Activated CD8-positive, alpha-beta T cell treated with anti-CD3 and anti-CD28 coated beads, Interleukin-2, amount 10 ng/mL, durations not matched to agents 7 days and 5 days (primary cell): Measurements from ENCODE around the gene MS4A6A. TPM values are rescaled to one million over a fixed set of nuclear protein-coding genes. Genes with fewer than 3 reads are reported as not detected.

Experiments
- ATAC-seq: fragments of 150-1000 bp; cut with Tn5 transposase; one replicate; pipeline ENCODE4 v1.10.0; 2021; ENCODE audit warnings: moderate library complexity
- CTCF ChIA-PET: fragments of 350-600 bp; sonication (Branson Sonifier 250); formaldehyde crosslinking; loops from one replicate; lab custom pipeline; 2021; ENCODE audit warnings: antibody characterized with exemption; lab: Charles Lee
- POLR2A ChIA-PET: fragments of 350-600 bp; sonication (Branson Sonifier 250); formaldehyde crosslinking; loops from one replicate; lab custom pipeline; 2021; ENCODE audit warnings: antibody characterized with exemption; lab: Charles Lee
- DNase-seq: peaks from one replicate; pipeline ENCODE4 v3.0.0-alpha.2; 2020
- H3K27ac Mint-ChIP-seq: one replicate; pipeline ENCODE4 v1.8.0; 2021; ENCODE audit warnings: mild to moderate bottlenecking, mixed read lengths
- H3K27me3 Mint-ChIP-seq: one replicate; pipeline ENCODE4 v1.8.0; 2021; ENCODE audit warnings: low read depth, mixed read lengths
- H3K36me3 Mint-ChIP-seq: one replicate; pipeline ENCODE4 v1.8.0; 2021; ENCODE audit warnings: low read depth, mixed read lengths
- H3K4me1 Mint-ChIP-seq: one replicate; pipeline ENCODE4 v1.8.0; 2021; ENCODE audit warnings: low read depth, mixed read lengths
- H3K4me3 Mint-ChIP-seq: one replicate; pipeline ENCODE4 v1.8.0; 2021; ENCODE audit warnings: mild to moderate bottlenecking, mixed read lengths
- H3K9me3 Mint-ChIP-seq: one replicate; pipeline ENCODE4 v1.8.0; 2022; ENCODE audit warnings: mixed read lengths; ENCODE audit not compliant: insufficient read depth
- total RNA-seq, 2 experiments: library from RNA; stranded (reverse); gene quantifications; one replicate each; pipeline ENCODE4 v1.2.3, GENCODE V29; 2021

MS4A6A gene
- total RNA-seq, 2 experiments from 2014 or later: not detected

DNA sequence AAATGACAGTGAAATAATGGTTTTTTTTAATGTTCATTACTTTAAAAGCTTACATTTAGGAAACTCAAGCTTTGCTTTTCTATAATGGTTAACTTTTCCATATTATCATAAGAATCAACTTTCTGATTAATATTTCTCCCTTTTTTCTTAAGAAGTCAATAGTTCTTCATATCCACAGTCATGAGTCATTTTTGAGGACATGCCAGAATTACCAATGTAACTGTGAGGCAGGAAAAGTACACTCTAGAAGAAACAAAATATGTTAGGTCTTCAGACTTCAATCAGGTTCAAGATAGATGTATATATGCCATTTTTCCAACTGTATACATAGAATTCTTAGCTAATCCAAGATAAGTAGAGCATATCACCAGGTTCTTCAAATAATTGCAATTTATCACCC lies 10.9 kb downstream of the MS4A6A start:
- no peaks in the 10 kb centered on the region for H3K36me3 Mint-ChIP-seq
- no peak overlapping the region for H3K27ac Mint-ChIP-seq
- H3K4me3 Mint-ChIP-seq: no peak overlapping the region
- H3K4me1 Mint-ChIP-seq: peaks cover 5% of the 10 kb centered on the region
- CTCF ChIA-PET: no interaction called here
- H3K9me3 Mint-ChIP-seq: peaks cover 3% of the 10 kb centered on the region
- POLR2A ChIA-PET: no interaction called here
- H3K27me3 Mint-ChIP-seq: peaks cover 4% of the 10 kb centered on the region
- ATAC-seq (no peak), DNase-seq (no peak)

DNA sequence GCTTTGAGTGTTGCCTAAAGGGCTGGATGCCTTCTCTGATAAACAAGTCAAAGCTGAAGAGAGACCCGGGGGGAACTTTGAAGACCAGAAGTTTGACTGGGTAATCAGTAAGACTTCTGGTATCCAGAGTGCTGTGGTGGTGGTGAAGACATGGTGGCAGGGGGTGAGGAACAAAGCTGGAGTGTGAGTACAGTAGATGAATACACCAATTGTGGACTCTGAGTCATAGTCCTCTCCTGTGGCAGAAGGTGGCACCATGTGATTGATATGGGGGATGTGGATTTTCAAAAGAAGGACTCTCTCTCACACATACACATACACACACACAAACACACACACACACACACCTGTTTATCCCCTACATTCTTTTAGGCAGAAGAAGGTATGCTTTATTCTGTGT lies 12.3 kb downstream of the MS4A6A start:
- H3K27ac Mint-ChIP-seq: no peak overlapping the region
- H3K9me3 Mint-ChIP-seq: peaks cover 3% of the 10 kb centered on the region
- ChIA-PET POLR2A (no interaction called here), CTCF (interaction anchor here (0.7 kb wide), 1 partner anchor 81 kb away, joined by 3 read pairs; no protein-coding TSS in a partner anchor)
- H3K4me3 Mint-ChIP-seq: no peak overlapping the region
- ATAC-seq (no peak), DNase-seq (no peak)
- no peaks in the 10 kb centered on the region for H3K36me3 Mint-ChIP-seq
- H3K4me1 Mint-ChIP-seq: no peaks in the 10 kb centered on the region
- peaks cover 4% of the 10 kb centered on the region for H3K27me3 Mint-ChIP-seq

DNA sequence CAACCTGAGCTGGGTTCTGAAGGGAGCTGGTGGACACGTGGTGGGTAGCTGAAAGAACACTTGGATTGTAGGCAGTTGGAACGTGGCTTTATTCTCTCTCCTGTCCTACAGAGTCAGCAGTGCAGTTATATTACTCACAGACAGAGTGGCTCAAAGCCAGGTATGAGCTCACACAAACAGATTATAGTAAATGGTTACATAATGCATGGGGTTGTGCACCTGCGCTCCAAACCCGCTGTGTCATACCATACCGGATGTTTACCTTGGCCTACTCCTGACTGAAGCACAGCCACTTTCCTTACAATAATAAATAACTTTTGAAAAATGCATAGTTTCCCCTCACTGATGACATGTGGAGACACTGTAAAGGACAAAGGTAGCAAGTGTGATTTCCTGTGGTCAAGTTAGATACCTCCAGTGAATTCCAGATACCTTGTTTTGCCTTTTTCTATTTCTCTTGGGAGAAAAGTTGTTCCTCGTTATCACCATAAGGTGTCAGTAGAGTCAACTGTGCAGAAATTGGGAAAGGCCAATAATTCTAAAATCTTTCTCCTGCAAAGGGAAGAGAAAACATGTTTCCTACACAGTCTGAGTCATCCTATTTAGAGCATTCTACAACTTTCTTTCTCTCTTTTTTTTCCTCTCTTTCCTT lies 13.5 kb downstream of the MS4A6A start:
- Mint-ChIP-seq H3K36me3 (no peaks in the 10 kb centered on the region), H3K27me3 (peaks cover 2% of the 10 kb centered on the region), H3K9me3 (peaks cover 3% of the 10 kb centered on the region), H3K4me1 (peaks cover 5% of the 10 kb centered on the region), H3K27ac (no peak overlapping the region), H3K4me3 (no peak overlapping the region)
- POLR2A ChIA-PET: no interaction called here
- no peak for ATAC-seq
- no peak for DNase-seq
- CTCF ChIA-PET: no interaction called here

DNA sequence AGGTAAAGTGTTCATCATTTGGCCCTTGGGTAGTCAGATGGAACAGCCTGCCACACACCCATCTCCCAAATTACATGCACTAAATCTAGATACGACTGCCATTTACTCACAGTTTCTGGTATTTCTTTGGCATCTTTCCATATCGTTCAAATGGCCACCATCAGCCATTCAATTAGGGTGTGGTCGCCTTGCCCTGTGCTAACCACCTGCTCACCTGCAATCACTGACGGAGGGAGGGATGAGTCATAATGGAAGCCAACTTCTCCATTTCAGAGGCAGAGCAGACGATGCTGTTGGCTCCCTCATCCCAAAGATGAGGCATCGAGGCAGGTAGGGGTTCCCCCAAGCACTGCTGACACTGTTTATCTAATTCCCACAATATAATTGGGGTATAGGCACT lies 14.6 kb downstream of the MS4A6A start:
- no peak overlapping the region for H3K27ac Mint-ChIP-seq
- H3K36me3 Mint-ChIP-seq: no peaks in the 10 kb centered on the region
- DNase-seq: no peak
- H3K4me3 Mint-ChIP-seq: no peak overlapping the region
- ChIA-PET CTCF (no interaction called here), POLR2A (no interaction called here)
- H3K27me3 Mint-ChIP-seq: peaks cover 2% of the 10 kb centered on the region
- H3K9me3 Mint-ChIP-seq: peaks cover 3% of the 10 kb centered on the region
- ATAC-seq: no peak
- H3K4me1 Mint-ChIP-seq: peaks cover 5% of the 10 kb centered on the region

DNA sequence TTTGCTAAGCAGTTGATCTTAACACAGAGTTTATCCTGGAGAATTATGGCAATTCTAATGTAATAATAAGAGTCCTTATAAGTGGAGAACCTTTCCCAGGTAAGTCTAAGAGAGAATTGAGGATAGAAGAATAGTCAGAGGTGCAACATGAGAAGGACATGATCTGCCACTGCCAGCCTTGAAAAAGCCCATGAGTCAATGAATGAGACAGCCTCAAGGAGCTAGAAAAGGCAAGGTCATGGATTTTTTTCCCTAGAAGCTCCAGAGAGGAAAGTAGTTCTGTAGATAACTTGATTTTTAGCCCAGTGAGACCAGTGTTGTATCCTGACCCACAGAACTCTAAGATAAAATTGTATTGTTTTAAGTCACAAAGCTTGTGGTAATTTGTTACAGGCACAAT lies 16.9 kb downstream of the MS4A6A start:
- no peak overlapping the region for H3K4me3 Mint-ChIP-seq
- ChIA-PET CTCF (no interaction called here), POLR2A (no interaction called here)
- no peaks in the 10 kb centered on the region for H3K36me3 Mint-ChIP-seq
- peaks cover 5% of the 10 kb centered on the region for H3K4me1 Mint-ChIP-seq
- H3K9me3 Mint-ChIP-seq: peaks cover 3% of the 10 kb centered on the region
- H3K27me3 Mint-ChIP-seq: peaks cover 2% of the 10 kb centered on the region
- no peak overlapping the region for H3K27ac Mint-ChIP-seq
- ATAC-seq (no peak), DNase-seq (no peak)

DNA sequence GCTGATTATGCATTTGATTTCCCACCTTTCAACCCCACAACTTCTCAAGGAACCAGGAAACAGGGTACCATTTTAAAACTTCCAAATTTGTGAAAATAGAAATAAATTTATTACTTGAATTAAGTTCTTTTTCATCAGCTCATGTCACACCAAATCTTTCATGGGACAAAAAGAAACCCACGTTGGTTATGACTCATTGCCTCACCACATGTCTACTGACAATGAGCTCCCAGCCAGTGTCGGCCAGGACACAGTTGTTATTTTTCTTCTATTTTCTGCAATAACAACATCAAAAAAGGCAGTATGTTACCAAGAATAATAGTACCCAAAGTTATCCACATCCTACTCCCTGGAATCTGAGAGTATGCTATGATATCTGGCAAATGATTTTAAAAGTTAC lies 17.3 kb downstream of the MS4A6A start:
- DNase-seq (no peak), ATAC-seq (no peak)
- ChIA-PET CTCF (no interaction called here), POLR2A (no interaction called here)
- Mint-ChIP-seq H3K4me1 (peaks cover 5% of the 10 kb centered on the region), H3K9me3 (peaks cover 3% of the 10 kb centered on the region), H3K27ac (no peak overlapping the region), H3K4me3 (no peak overlapping the region), H3K27me3 (peaks cover under 1% of the 10 kb centered on the region), H3K36me3 (no peaks in the 10 kb centered on the region)

DNA sequence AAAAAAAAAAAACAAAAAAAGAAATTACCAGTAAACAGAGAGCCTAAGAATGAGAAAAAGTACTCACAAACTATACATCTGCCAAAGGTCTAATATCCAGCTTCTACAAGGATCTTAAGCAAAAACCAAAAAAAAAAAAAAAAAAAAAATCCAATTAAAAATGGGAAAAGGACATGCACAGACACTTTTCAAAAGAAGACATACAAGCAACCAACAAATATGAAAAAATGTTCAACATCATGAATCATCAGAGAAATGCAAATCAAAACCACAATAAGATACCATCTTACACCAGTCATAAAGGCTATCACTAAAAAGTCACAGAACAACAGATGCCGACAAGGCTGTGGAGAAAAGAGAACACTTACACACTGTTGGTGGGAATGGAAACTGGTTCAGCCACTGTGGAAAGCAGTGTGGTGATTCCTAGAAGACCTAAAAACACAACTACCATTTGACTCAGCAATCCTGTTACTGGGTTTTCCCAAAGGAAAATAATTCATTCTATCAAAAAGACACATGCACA lies 18.3 kb downstream of the MS4A6A start:
- ChIA-PET POLR2A (no interaction called here), CTCF (no interaction called here)
- no peak for DNase-seq
- no peak overlapping the region for H3K4me3 Mint-ChIP-seq
- H3K27me3 Mint-ChIP-seq: no peaks in the 10 kb centered on the region
- no peak for ATAC-seq
- H3K27ac Mint-ChIP-seq: no peak overlapping the region
- H3K9me3 Mint-ChIP-seq: peaks cover 3% of the 10 kb centered on the region
- peaks cover 5% of the 10 kb centered on the region for H3K4me1 Mint-ChIP-seq
- H3K36me3 Mint-ChIP-seq: no peaks in the 10 kb centered on the region

DNA sequence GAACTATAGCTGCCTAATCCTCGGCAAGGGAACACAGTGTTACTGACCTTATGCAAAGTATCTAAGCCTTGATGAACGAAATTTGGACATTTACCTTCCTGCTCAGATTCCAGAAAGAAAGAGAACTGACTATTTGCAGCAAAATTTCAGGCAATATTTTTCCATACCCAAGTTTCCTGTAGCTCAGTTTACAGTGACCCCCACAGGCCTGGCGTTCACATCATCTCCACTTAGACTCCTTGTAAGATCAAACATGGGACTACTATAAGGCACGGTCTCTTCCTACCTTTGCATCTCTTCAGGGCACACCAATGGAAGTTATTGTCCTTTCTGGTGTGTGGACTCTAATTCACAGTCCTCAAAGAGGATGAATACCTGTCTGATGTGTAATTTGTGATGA lies 21.1 kb downstream of the MS4A6A start:
- no peak for DNase-seq
- ChIA-PET CTCF (no interaction called here), POLR2A (no interaction called here)
- H3K27me3 Mint-ChIP-seq: no peaks in the 10 kb centered on the region
- H3K36me3 Mint-ChIP-seq: no peaks in the 10 kb centered on the region
- peaks cover 5% of the 10 kb centered on the region for H3K4me1 Mint-ChIP-seq
- H3K9me3 Mint-ChIP-seq: no peaks in the 10 kb centered on the region
- H3K27ac Mint-ChIP-seq: no peak overlapping the region
- no peak overlapping the region for H3K4me3 Mint-ChIP-seq
- no peak for ATAC-seq

DNA sequence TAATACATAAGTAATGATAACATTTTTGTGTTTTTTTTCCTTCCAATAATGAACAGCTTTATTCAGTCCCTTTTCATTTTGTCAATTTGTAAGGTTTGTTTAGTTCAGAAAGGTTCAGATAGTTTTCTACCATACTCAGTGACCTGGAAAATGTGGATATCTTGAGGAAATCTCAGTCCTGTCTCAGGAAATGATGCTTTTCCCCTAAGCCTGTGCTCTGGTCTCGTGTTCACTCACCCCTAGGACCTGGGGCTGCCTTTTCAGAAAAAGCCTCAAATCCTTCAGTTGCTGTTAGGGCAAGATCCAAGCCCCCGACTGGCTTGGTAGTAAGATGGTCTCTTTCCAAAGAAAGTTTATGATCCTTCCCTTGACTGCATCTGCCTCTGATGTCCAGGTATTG lies 21.8 kb downstream of the MS4A6A start:
- Mint-ChIP-seq H3K27me3 (peaks cover 1% of the 10 kb centered on the region), H3K4me3 (no peak overlapping the region), H3K36me3 (no peaks in the 10 kb centered on the region), H3K9me3 (no peaks in the 10 kb centered on the region), H3K27ac (no peak overlapping the region), H3K4me1 (peaks cover 7% of the 10 kb centered on the region)
- ATAC-seq (no peak), DNase-seq (no peak)
- ChIA-PET CTCF (no interaction called here), POLR2A (no interaction called here)

DNA sequence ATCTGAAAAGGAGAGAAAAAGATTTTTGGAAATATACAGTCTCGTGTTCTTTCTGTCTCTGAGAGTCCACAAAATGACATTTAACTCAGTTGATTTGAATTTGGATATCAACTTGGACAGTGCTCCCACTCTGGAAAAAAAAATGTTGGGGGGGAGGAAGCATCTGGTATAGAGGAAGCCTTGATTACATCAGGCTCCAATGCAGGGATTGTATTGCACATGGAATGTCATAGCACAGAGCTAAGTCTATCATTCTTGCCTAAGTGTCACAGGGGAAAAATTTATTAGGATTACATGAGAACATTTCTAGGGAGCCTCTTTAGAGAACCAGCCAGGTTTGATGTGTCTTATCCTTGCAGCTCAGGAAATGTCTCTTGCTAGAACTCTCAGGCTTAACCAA lies 23.0 kb downstream of the MS4A6A start:
- no peaks in the 10 kb centered on the region for H3K9me3 Mint-ChIP-seq
- no peak for ATAC-seq
- ChIA-PET POLR2A (no interaction called here), CTCF (no interaction called here)
- H3K27ac Mint-ChIP-seq: no peak overlapping the region
- no peaks in the 10 kb centered on the region for H3K36me3 Mint-ChIP-seq
- H3K27me3 Mint-ChIP-seq: peaks cover 2% of the 10 kb centered on the region
- no peak for DNase-seq
- peaks cover 7% of the 10 kb centered on the region for H3K4me1 Mint-ChIP-seq
- no peak overlapping the region for H3K4me3 Mint-ChIP-seq

DNA sequence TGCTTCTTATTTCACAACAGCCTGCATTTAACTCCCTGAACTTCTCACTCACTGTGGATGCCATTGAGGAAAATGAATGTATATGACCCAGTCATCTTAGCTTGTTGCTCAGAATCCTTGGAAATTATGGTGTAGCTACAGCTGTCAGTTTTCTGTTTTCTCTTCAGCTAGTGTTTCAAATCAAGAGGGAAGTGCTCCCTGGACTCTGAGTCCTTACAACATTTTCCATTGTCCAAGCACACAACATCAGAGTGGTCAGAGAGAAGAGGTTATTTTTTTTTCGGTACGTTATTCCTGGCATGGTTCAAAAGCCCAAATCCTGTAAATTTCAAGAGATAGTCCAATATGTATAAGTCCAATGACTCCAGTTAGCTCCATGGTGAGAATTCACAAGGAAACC lies 23.6 kb downstream of the MS4A6A start:
- ATAC-seq (no peak), DNase-seq (no peak)
- Mint-ChIP-seq H3K27me3 (peaks cover 2% of the 10 kb centered on the region), H3K27ac (no peak overlapping the region), H3K4me1 (peaks cover 5% of the 10 kb centered on the region), H3K36me3 (no peaks in the 10 kb centered on the region), H3K9me3 (no peaks in the 10 kb centered on the region), H3K4me3 (no peak overlapping the region)
- ChIA-PET CTCF (no interaction called here), POLR2A (no interaction called here)

DNA sequence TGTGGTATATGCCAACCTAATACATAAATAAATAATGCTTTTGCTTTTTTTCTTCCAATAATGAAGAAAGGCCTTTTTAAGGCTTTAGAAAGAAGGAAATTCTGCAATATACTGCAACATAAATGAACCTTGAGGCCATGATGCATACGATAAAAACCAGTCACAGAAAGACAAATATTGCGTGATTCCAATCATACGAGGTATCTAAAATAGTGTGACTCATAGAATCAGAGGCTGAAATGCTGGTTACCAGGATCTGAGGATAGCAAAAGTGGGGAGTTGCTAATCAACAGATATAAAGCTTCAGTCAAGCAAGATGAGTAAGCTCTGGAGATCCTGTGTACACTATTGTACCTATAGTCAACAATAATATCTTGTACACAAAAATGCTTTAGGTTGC lies 24.2 kb downstream of the MS4A6A start:
- no peaks in the 10 kb centered on the region for H3K36me3 Mint-ChIP-seq
- CTCF ChIA-PET: no interaction called here
- H3K27me3 Mint-ChIP-seq: peaks cover 2% of the 10 kb centered on the region
- H3K4me1 Mint-ChIP-seq: peaks cover 5% of the 10 kb centered on the region
- H3K27ac Mint-ChIP-seq: no peak overlapping the region
- H3K9me3 Mint-ChIP-seq: no peaks in the 10 kb centered on the region
- ATAC-seq (no peak), DNase-seq (no peak)
- no peak overlapping the region for H3K4me3 Mint-ChIP-seq
- POLR2A ChIA-PET: no interaction called here

DNA sequence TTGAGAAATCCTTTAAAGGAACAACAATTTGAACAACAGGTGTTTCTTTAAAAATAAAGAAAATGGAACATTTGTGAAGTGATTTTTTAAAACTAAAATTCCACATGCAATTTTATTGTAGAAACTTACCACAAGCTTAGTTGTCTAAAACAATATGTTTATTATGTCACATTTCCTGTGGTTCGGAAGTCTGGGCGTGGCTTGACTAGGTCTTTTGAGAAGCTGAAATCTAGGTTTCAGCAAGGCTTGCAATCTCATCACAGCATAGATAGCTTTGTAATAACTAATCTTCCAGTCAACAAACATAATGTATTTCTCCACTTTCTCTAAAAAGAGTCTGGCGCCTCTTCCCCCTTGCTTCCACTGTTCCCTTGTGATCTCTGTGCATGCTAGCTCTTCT lies 27.0 kb downstream of the MS4A6A start:
- ChIA-PET CTCF (no interaction called here), POLR2A (no interaction called here)
- Mint-ChIP-seq H3K27ac (no peak overlapping the region), H3K9me3 (no peaks in the 10 kb centered on the region), H3K4me1 (peaks cover 5% of the 10 kb centered on the region), H3K4me3 (no peak overlapping the region), H3K36me3 (no peaks in the 10 kb centered on the region), H3K27me3 (peaks cover 2% of the 10 kb centered on the region)
- no peak for DNase-seq
- ATAC-seq: no peak
